Kidney epithelial cell (primary cell): ENCODE results near the gene RTCA. TPM values are rescaled to one million over a fixed set of nuclear protein-coding genes. Genes with fewer than 3 reads are reported as not detected.

Experiments
- DNase-seq: peaks from one replicate; pipeline ENCODE4 v3.0.0-alpha.2; 2010; ENCODE audit warnings: low read depth
- H3K27me3 ChIP-seq: 2 replicates; pipeline ENCODE4 v1.6.0; 2011; ENCODE audit warnings: low read length; ENCODE audit not compliant: control insufficient read depth, insufficient read depth
- H3K36me3 ChIP-seq: 2 replicates; pipeline ENCODE4 v1.5.1; 2011; ENCODE audit warnings: low read length; ENCODE audit not compliant: control insufficient read depth, insufficient read depth
- H3K4me3 ChIP-seq: 2 replicates; pipeline ENCODE4 v1.5.1; 2011; ENCODE audit warnings: low read depth, mild to moderate bottlenecking, control low read depth, low read length
- CTCF ChIP-seq: IDR thresholded peaks from 2 replicates; pipeline ENCODE4 v1.5.1; 2011; ENCODE audit warnings: mild to moderate bottlenecking, moderate library complexity, low read length, control low read depth, inconsistent platforms; ENCODE audit not compliant: insufficient read depth, poor library complexity, severe bottlenecking
- total RNA-seq: library from RNA; depleted of rRNA; stranded (reverse); fragments of >200 nt; gene quantifications from 2 replicates; pipeline ENCODE4 v1.2.3, GENCODE V29; 2015

The RTCA gene
- total RNA-seq, 1 donor from 2014 or later, result 42.3 TPM

- Histone ChIP-seq H3K4me3 (no peak overlapping the region), H3K27me3 (no peaks in the 10 kb centered on the region), H3K36me3 (no peaks in the 10 kb centered on the region)
- no peak for DNase-seq
- TF ChIP-seq CTCF, result no peak
Observed at GRCh38 chr1:100298512-100298911, 32.5 kb downstream of the RTCA start.

- Histone ChIP-seq H3K36me3 (no peaks in the 10 kb centered on the region), H3K27me3 (no peaks in the 10 kb centered on the region), H3K4me3 (no peak overlapping the region)
- DNase-seq, result no peak
- TF ChIP-seq CTCF, result no peak
Observed at GRCh38 chr1:100299521-100300222, 33.7 kb downstream of the RTCA start.

- Histone ChIP-seq H3K27me3 (no peaks in the 10 kb centered on the region), H3K36me3 (no peaks in the 10 kb centered on the region), H3K4me3 (no peak overlapping the region)
- no peak for TF ChIP-seq CTCF
- DNase-seq, result no peak
Observed at GRCh38 chr1:100300691-100301090, 34.7 kb downstream of the RTCA start.

- TF ChIP-seq CTCF, result no peak
- Histone ChIP-seq H3K4me3 (no peak overlapping the region), H3K36me3 (no peaks in the 10 kb centered on the region), H3K27me3 (no peaks in the 10 kb centered on the region)
- DNase-seq, result no peak
Observed at GRCh38 chr1:100302739-100303138, 36.7 kb downstream of the RTCA start.

- no peak for DNase-seq
- Histone ChIP-seq H3K36me3 (no peaks in the 10 kb centered on the region), H3K27me3 (no peaks in the 10 kb centered on the region), H3K4me3 (no peak overlapping the region)
- no peak for TF ChIP-seq CTCF
Observed at GRCh38 chr1:100304227-100304626, 38.2 kb downstream of the RTCA start.

GRCh38 chr1:100304921-100305320 lies 38.9 kb downstream of the RTCA start:
- Histone ChIP-seq H3K27me3 (no peaks in the 10 kb centered on the region), H3K36me3 (no peaks in the 10 kb centered on the region), H3K4me3 (no peak overlapping the region)
- no peak for TF ChIP-seq CTCF
- no peak for DNase-seq
